PC-3 (cell line): ENCODE measurements around the gene MMS19. TPM values are rescaled to one million over a fixed set of nuclear protein-coding genes. Genes with fewer than 3 reads are reported as not detected.
"Not testable (repeated sequence)": the region's sequence is repeated elsewhere in the genome, so short reads cannot be mapped to it uniquely, and the experiment has no call there.

ENCODE experiments used
- ATAC-seq: fragments of 200-7000 bp; cut with Tn5 transposase; 2 replicates; pipeline ENCODE4 v1.9.1; 2020; ENCODE audit warnings: mild to moderate bottlenecking, moderate library complexity
- BruUV-seq: library from RNA; stranded (reverse); fragments of 400-500 nt; replicated peaks from 2 replicates; lab custom pipeline; 2021; lab: Mats Ljungman, UMichigan
- CTCF ChIA-PET: fragments of 300-600 bp; sonication (Branson Sonifier 250); formaldehyde crosslinking; loops from one replicate; lab custom pipeline; 2022; ENCODE audit warnings: antibody characterized with exemption; lab: Charles Lee
- POLR2A ChIA-PET: fragments of 300-600 bp; sonication (Branson Sonifier 250); formaldehyde crosslinking; loops from one replicate; lab custom pipeline; 2022; ENCODE audit warnings: antibody characterized with exemption; ENCODE audit not compliant: unreplicated experiment; lab: Charles Lee
- DNase-seq: peaks from one replicate; pipeline ENCODE4 v3.0.0-alpha.2; 2015
- H2AFZ ChIP-seq: fragments of 300-600 bp; sonication (generic); 2 replicates; pipeline ENCODE4 v1.6.0; 2016; ENCODE audit warnings: antibody characterized with exemption, low read length
- H3F3A ChIP-seq: fragments of 300-600 bp; sonication (generic); one replicate; pipeline ENCODE4 v1.6.0; 2017; ENCODE audit warnings: antibody characterized with exemption, low read length, control low read depth, mild to moderate bottlenecking; ENCODE audit not compliant: unreplicated experiment
- H3K27ac ChIP-seq: fragments of 300-600 bp; sonication (generic); 2 replicates; pipeline ENCODE4 v1.5.1; 2016; ENCODE audit warnings: mild to moderate bottlenecking, low read length
- H3K27me3 ChIP-seq: fragments of 300-600 bp; sonication (generic); 2 replicates; pipeline ENCODE4 v1.6.1; 2016; ENCODE audit warnings: low read length, mixed read lengths
- H3K36me3 ChIP-seq: fragments of 300-600 bp; sonication (generic); 2 replicates; pipeline ENCODE4 v1.6.1; 2016; ENCODE audit warnings: low read depth, mixed run types, low read length, mixed read lengths
- H3K4me1 ChIP-seq: fragments of 300-600 bp; sonication (generic); 2 replicates; pipeline ENCODE4 v1.5.1; 2016; ENCODE audit warnings: low read length; ENCODE audit not compliant: insufficient read depth
- H3K4me2 ChIP-seq: fragments of 300-600 bp; sonication (generic); 2 replicates; pipeline ENCODE4 v1.6.0; 2016; ENCODE audit warnings: low read length
- H3K4me3 ChIP-seq: fragments of 300-600 bp; sonication (generic); 2 replicates; pipeline ENCODE4 v1.5.1; 2016; ENCODE audit warnings: mild to moderate bottlenecking, low read length, mixed read lengths
- H3K79me2 ChIP-seq: fragments of 300-600 bp; sonication (generic); 2 replicates; pipeline ENCODE4 v1.6.1; 2017; ENCODE audit warnings: low read length, mixed read lengths
- H3K9ac ChIP-seq: fragments of 300-600 bp; sonication (generic); 2 replicates; pipeline ENCODE4 v1.6.0; 2016; ENCODE audit warnings: mild to moderate bottlenecking, low read length
- H3K9me2 ChIP-seq: fragments of 300-600 bp; sonication (generic); replicated peaks from 2 replicates; pipeline ENCODE4 v1.6.1; 2016; ENCODE audit warnings: mixed run types, low read length, mixed read lengths
- H3K9me3 ChIP-seq: fragments of 300-600 bp; sonication (generic); 2 replicates; pipeline ENCODE4 v1.6.1; 2016; ENCODE audit warnings: low read length, mixed read lengths
- H4K20me1 ChIP-seq: fragments of 300-600 bp; sonication (generic); 2 replicates; pipeline ENCODE4 v1.6.1; 2016; ENCODE audit warnings: low read length, mixed read lengths
- CTCF ChIP-seq: fragments of 300-600 bp; sonication (generic); conservative IDR thresholded peaks from 2 replicates; pipeline ENCODE4 v1.5.1; 2017; ENCODE audit warnings: antibody characterized with exemption, low read depth, mild to moderate bottlenecking, low read length
- EZH2 ChIP-seq: fragments of 300-600 bp; sonication (generic); IDR thresholded peaks from one replicate; pipeline ENCODE4 v1.6.1; 2017; ENCODE audit warnings: antibody characterized with exemption, mild to moderate bottlenecking, low read length; ENCODE audit not compliant: unreplicated experiment
- EZH2phosphoT487 ChIP-seq: fragments of 300-600 bp; sonication (generic); IDR thresholded peaks from 2 replicates; pipeline ENCODE4 v1.6.1; 2018; ENCODE audit warnings: mild to moderate bottlenecking, antibody characterized with exemption, low read length, borderline replicate concordance
- intact Hi-C: fragments of 100-400 bp; cut with micrococcal nuclease; formaldehyde crosslinking; loops from 2 replicates; pipeline ENCODE4 v1.9.0; 2023
- total RNA-seq: library from RNA; depleted of rRNA; stranded (reverse); fragments of >200 nt; gene quantifications from 2 replicates; pipeline ENCODE4 v1.2.3, GENCODE V29; 2014

MMS19 gene
- total RNA-seq, 1 experiment from 2014 or later = 78.2 TPM

GRCh38 chr10:97425964-97426775 lies 72.1 kb downstream of the MMS19 start, which contains the start of gene PGAM1:
PGAM1 (plus strand) TSS chr10:97426191; CDS start chr10:97426308, 117 bp downstream.
- Histone ChIP-seq H3K9me3 (no peaks in the 10 kb centered on the region), H3K9me2 (no peaks in the 10 kb centered on the region), H3K4me2 (peak within 1 kb of the TSS; percentile 92), H3K9ac (peak within 1 kb of the TSS; percentile 95), H4K20me1 (peaks cover 25% of the 10 kb centered on the region), H3K4me1 (peaks cover 15% of the 10 kb centered on the region), H3K4me3 (peak within 1 kb of the TSS; percentile 96), H3K79me2 (peaks cover 54% of the 10 kb centered on the region), H3F3A (no peaks in the 10 kb centered on the region), H3K36me3 (peaks cover 30% of the 10 kb centered on the region), H3K27me3 (no peaks in the 10 kb centered on the region), H3K27ac (peak within 1 kb of the TSS; percentile 33), H2AFZ (peak within 1 kb of the TSS; percentile 91)
- DNase-seq (peak; percentile 94), ATAC-seq (peak; percentile 84)
- ChIA-PET POLR2A (no interaction called here), CTCF (interaction anchor here (0.7 kb wide), 1 partner anchor 89 kb away, joined by 3 read pairs; no protein-coding TSS in a partner anchor)
- intact Hi-C loops = loop anchor here (2.0 kb wide), 1 partner anchor 19 kb away; no protein-coding TSS in a partner anchor
- BruUV-seq = TSS peak; percentile 49
- TF ChIP-seq EZH2 (no peak), CTCF (peak; percentile 50)

- H3K79me2 ChIP-seq = peaks cover 34% of the 10 kb centered on the region
- BruUV-seq, H3K9ac ChIP-seq, H3K4me3 ChIP-seq, POLR2A ChIA-PET, H3F3A ChIP-seq, ATAC-seq, H2AFZ ChIP-seq, intact Hi-C loops, H3K9me2 ChIP-seq, H3K27me3 ChIP-seq, DNase-seq, CTCF ChIA-PET, H3K9me3 ChIP-seq: not testable (repeated sequence)
- H3K27ac ChIP-seq = peak overlapping the region; percentile 85; the same call in 1 of the 2 replicates
- H3K4me1 ChIP-seq = peaks cover 14% of the 10 kb centered on the region
- H4K20me1 ChIP-seq = peaks cover 17% of the 10 kb centered on the region
- 0 out of 2 replicates have a peak overlapping the region, but pooled peaks have one; percentile 29 for H3K4me2 ChIP-seq
- peaks cover 13% of the 10 kb centered on the region for H3K36me3 ChIP-seq
These were observed 74.5 kb downstream of the MMS19 start for GRCh38 chr10:97423757-97424098.

GRCh38 chr10:97416565-97416964 lies 81.7 kb downstream of the MMS19 start:
- Histone ChIP-seq H4K20me1 (no peaks in the 10 kb centered on the region), H3K4me1 (peaks cover 3% of the 10 kb centered on the region; the same call in 1 of the 2 replicates), H3F3A (no peaks in the 10 kb centered on the region), H3K4me2 (no peak overlapping the region), H2AFZ (no peak overlapping the region), H3K27me3 (no peaks in the 10 kb centered on the region), H3K36me3 (no peaks in the 10 kb centered on the region), H3K9ac (no peak overlapping the region), H3K9me3 (no peaks in the 10 kb centered on the region), H3K27ac (no peak overlapping the region), H3K4me3 (no peak overlapping the region), H3K79me2 (no peaks in the 10 kb centered on the region), H3K9me2 (no peaks in the 10 kb centered on the region)
- no peak for ATAC-seq
- BruUV-seq = no TSS peak
- TF ChIP-seq CTCF = no peak
- no peak for TF ChIP-seq EZH2
- no peak for TF ChIP-seq EZH2phosphoT487
- ChIA-PET CTCF (no interaction called here), POLR2A (no interaction called here)
- intact Hi-C loops = no loop called here
- no peak for DNase-seq
